Pulmonary artery endothelial cell (primary cell): ENCODE data around the gene PBLD. TPM values are rescaled to one million over a fixed set of nuclear protein-coding genes. Genes with fewer than 3 reads are reported as not detected.

ENCODE experiments used
- DNase-seq: peaks from one replicate; pipeline ENCODE4 v3.0.0-alpha.2; 2011; ENCODE audit warnings: low read depth, low spot score
- total RNA-seq: library from RNA; depleted of rRNA; stranded (reverse); fragments of >200 nt; gene quantifications from 2 replicates; pipeline ENCODE4 v1.2.3, GENCODE V29; 2014

Gene PBLD
- total RNA-seq, 1 donor from 2014 or later: 3.0 TPM

DNA sequence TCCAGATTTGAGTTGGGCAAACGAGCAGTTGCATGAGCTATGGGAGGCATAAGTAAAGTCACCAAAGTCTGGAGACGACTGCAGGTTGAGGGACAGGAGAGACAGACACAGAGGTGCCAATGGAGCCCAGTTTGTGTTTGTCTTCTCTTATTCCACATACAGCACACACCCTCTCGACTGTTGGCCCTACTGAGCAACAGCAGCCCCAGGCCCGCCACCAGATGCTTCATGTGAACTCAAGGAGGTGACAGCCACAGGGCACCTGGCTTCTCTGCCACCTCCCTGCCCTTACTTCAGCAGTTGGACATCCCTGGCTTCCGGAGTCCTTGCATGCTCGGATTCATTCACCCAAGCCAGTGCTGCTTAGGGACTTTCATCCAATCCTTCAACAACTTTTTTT lies 94.4 kb downstream of the PBLD start:
- no peak for DNase-seq

DNA sequence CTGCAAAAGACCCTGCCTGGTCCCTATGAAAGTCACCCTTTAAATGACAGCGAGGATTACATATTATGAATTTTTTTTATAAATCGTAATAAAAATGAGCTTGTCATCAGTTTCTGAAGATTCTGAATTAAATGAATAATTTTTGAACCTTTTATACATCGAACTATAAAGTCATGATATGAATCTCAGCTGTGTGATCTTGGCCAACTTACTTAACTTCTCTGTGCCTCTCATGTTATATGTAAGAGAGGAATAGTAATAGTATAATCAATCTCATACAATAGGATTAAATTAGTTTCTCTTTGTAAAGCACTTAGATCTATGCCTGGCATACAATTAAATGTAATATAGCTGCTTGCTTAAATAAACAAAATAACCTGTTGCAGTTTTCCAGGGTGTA lies 95.6 kb downstream of the PBLD start:
- no peak for DNase-seq

DNA sequence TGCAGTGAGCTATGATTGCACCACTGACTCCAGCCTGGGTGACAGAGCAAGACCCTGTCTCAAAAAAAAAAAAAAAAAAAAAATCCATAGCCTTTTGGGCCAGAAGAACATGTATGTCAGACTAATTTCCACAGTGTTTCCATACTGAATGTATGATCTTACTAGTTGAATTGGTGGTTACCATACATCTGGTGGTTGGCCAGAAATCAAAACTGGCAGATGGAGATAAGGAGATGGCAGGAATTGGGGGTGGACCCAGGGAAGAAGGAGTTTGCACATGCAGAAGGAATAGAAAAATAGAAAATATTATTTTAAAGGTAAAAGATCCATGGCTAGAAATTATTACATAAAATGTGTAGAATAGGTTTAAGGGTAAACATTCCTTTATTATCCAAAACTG lies 97.1 kb downstream of the PBLD start:
- DNase-seq: no peak

DNA sequence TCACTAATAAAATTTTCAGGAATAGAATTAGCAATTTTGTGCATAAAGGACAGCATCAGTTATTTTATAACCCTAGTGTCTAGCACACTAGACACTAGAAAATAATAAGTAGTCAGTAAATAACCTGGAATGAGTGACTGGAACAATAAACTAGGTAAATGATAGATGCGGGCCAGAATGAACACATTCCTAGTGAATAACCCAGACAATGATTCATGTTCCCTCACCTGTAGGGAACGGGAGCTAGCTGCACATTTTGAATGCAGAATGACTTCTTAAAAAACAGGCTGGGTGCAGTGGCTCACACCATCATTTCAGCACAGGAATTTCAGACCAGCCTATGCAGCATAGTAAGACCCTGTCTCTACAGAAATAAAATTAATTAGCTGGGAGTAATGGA lies 97.6 kb downstream of the PBLD start:
- DNase-seq: no peak

DNA sequence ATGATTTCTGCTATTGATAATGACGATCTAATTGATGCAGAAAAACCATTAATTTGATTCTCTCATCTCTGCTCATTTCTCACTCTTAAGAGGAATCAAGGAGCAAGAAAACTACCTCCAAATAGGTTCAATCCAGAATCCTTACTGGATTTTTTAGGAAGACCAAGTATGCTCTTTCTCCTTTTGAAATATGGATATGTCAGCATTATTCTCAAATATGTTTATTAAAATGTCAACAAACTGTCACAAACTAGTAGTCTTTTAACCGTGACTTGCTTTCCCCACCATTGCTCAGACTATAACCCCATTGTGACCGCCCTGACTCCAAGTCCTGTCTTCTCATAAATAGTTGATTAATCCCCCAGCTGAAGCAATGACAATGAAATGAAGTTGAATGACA lies 99.7 kb downstream of the PBLD start:
- no peak for DNase-seq

Other genes with a start within 250 kb of the PBLD start
- under 0.01 and 0.14 TPM in 2 replicates for gene MYPN, start 223.4 kb downstream of the PBLD start, total RNA-seq
- not detected in 2 replicates for gene ATOH7, start 100.8 kb downstream of the PBLD start, total RNA-seq
- 24.1 and 64.6 TPM in 2 replicates for gene HNRNPH3, start 864 bp downstream of the PBLD start, total RNA-seq
- gene RUFY2, start 74.3 kb upstream of the PBLD start, total RNA-seq: 15.0 and 18.4 TPM in 2 replicates
- 8.1 and 11.1 TPM in 2 replicates for gene DNA2, start 139.0 kb upstream of the PBLD start, total RNA-seq
- 9.5 and 10.9 TPM in 2 replicates for gene SLC25A16, start 194.6 kb upstream of the PBLD start, total RNA-seq
- 0.07 and 0.21 TPM in 2 replicates for gene TET1, start 227.4 kb upstream of the PBLD start, total RNA-seq